Central memory CD4-positive, alpha-beta T cell (primary cell): ENCODE results near the gene TBC1D30.
A peak's percentile ranks its signal among the peaks of the same experiment; 100 is the strongest.

ENCODE experiments used
- DNase-seq: peaks from one replicate; pipeline ENCODE4 v3.0.0; 2022

The TBC1D30 gene

GRCh38 chr12:64875186-64875585 is 50.7 kb downstream of the TBC1D30 start:
- DNase-seq = no peak

DNA sequence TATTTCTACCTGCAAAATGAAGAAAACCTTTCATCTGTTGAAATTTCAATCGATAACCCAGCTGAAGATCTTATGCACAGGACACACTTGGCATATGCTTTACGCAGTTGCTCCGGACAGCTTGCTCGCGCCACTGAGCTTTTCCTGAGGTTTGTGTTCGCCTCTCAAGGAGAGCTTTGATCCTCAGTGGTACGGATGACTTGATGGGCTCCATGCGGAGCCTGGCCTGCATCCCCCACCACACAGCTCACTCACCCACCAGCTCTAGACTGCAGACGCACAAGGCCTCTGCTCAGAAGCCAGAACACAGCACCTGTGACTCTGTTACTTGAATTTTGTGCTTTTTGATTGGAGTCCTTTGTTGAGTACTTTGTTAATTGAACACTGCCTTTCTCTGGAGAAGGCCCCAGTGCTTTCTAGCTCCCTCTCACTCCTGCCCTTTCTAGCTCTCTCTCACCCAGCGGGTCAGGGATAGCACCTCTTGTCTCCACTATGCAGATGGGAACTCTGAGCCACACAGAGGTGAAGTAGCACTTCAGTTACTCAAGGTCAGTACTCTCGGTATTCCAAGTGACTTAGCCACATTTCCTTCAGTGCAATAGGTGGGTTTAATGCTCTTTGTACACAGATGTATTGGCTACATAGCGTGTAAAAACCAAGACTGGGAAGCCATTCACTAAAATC is 52.1 kb downstream of the TBC1D30 start:
- DNase-seq = no peak

- no peak for DNase-seq
These were observed 53.0 kb downstream of the TBC1D30 start for GRCh38 chr12:64877363-64878004.

GRCh38 chr12:64882687-64883086 is 58.2 kb downstream of the TBC1D30 start:
- no peak for DNase-seq

DNA sequence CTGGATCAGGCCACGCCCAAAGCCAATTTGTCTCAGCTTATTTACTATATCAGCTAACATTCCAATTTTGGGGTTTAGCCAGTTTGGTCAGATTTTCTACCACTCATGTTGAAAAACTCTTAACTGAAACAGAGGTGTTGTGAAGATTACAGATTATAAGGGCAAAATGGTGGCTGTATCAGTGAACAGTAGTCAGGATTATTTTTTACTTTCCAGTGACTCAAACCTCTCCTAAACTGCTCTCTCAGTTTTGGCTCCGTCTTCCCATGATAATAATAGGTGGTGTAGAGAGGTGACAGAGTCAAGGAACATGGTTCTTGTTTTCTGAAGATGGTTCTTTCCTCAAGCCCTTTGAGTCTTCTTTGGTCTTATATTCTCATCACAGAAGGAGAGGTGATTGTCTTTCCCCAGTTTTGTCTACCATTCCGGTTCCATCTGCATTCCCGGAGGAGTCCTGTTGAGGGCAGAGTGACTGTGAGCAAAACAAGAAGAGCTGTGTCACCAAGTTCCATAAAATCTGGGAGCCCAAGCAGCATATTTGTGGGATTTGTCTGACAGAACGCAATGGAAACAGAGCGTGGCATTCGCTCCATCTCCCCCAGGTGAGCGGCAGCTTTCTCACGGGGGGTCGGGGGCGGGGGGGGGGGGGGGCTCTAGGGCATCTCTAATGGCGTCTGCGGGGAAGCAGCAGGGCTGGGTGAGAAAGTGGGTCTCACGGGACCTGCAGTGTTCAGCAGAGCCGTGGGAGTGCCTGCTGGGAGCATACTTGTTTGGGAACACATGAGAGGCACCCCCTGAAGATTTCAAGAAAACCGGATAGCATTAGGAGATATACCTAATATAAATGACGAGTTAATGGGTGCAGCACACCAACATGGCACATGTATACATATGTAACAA is 59.1 kb downstream of the TBC1D30 start:
- DNase-seq = no peak

GRCh38 chr12:64884164-64884542 is 59.7 kb downstream of the TBC1D30 start:
- no peak for DNase-seq

DNA sequence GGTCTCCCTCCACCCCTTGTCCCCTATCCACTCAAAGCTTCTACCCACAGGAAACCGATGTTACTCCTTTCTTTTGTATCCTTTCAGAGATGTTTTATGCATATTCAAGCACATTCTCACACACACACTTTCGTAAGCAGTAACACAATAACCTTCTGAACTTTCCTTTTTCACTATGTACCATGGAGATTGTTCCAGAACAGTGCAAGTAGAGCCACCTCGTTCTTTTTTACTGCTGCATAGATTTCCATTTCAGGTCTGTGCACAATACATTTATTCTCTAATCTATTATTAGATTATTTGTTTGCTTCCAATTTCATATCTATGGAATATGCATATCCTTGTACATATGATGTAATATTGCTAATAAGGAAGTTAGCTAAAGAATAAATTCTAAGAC is 60.3 kb downstream of the TBC1D30 start:
- DNase-seq = no peak

DNA sequence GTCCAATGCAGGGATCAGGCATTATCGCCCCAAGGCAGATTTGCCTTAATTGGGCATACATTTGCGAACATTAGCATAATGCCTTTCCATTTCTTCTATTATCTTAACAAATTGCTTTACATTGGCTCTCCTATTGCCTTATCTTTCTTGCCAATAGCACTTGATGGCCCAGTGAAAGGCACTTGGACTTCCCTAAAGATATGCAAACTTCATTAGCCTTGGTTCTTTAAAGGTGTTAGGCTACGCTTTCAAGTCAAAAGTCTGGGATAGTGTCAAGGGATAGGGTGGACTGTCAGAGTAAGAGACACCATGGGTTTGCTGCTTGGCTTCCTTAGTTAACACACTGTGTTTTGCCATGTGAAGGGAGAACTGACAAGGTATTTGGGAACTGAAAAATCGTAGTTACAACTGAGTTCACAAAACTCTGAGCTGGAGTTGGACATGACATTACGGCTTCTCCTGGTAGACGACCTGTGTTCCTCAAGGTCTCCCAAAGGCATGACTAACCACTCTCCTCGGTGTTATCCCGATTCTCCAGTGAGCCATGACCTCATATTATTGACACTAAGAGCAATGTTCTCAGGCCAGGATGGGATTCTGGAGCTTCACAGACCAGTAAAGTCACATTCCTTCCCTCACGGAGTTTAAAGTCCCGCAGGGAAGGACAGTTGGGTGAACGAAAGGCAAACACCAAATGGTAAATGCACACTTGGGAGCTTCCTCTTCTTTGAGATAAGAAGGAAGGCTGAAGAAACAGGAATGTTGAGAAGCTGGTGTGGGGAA is 65.2 kb downstream of the TBC1D30 start:
- DNase-seq = no peak

DNA sequence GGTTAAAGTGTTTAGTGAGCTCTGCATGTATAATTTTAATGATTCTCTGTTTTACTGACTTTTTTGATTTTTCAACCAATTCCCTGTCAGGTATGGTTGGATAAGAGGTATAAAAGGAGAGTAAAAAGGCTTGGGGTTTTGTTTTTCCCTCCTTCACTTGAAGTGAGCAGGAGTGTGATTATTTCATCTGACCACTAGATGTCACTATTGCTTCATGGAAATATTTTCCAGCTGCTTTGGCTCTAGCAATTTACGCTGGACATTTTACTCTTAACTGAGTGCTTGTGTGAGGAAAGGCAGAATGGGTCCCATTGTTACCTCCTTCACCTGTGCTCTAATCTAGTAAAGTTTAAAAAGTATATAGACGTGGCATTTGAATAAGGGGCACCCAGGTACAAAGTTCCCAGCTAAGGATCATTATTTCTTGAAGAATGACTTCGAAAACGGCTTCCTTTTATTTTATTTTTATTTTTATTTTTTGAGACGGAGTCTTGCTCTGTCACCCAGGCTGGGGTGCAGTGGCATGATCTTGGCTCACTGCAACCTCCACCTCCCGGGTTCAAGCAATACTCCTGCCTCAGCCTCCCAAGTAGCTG is 66.5 kb downstream of the TBC1D30 start:
- peak; percentile 38 for DNase-seq

DNA sequence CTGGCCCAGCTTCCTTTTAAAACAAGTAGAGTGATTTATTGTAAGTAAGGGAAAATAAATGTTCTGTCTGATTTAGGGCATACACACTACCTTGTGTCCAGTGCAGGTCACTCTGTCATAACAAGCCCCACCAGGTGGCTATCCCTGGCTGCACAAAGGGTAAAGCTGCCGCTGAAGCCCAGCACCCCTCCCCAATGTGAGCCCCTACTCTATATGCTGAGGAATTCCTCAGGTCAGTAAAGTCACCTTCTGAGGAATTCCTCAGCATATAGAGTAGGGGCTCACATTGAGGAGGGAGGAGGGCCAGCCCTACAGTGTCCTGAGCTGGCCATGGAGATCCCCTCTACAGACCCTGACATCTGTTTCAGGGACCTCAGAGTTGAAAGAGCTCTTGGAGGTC is 67.2 kb downstream of the TBC1D30 start:
- no peak for DNase-seq

GRCh38 chr12:64892561-64892960 is 68.1 kb downstream of the TBC1D30 start:
- DNase-seq = no peak

- no peak for DNase-seq
These were observed 69.5 kb downstream of the TBC1D30 start for GRCh38 chr12:64893961-64894360.

- DNase-seq = no peak
These were observed 70.5 kb downstream of the TBC1D30 start for GRCh38 chr12:64894827-64895475.

GRCh38 chr12:64895526-64895925 is 71.1 kb downstream of the TBC1D30 start:
- no peak for DNase-seq

GRCh38 chr12:64900540-64900939 is 76.1 kb downstream of the TBC1D30 start:
- DNase-seq = no peak

GRCh38 chr12:64903479-64904152 is 79.2 kb downstream of the TBC1D30 start:
- DNase-seq = no peak

GRCh38 chr12:64907097-64907496 is 82.7 kb downstream of the TBC1D30 start:
- DNase-seq = no peak

DNA sequence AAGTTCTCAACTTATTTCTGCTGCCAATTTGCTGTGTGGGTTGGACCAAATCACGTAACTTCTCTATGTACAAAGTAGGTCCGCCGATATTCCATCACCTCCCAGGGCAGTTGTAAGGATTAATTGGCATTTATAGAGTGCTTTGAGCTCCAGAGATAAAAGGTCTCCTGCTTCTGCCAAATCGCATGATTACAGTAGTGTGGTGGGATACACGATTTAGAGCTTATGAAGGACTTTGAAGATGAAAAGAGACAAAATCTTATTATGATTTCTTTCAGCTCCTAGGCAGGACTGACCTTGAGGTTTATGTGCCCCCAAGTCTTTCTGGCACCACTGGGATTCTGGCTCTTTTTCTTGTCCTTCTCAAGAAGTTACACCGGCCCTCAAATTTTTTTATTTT is 84.7 kb downstream of the TBC1D30 start:
- no peak for DNase-seq

DNA sequence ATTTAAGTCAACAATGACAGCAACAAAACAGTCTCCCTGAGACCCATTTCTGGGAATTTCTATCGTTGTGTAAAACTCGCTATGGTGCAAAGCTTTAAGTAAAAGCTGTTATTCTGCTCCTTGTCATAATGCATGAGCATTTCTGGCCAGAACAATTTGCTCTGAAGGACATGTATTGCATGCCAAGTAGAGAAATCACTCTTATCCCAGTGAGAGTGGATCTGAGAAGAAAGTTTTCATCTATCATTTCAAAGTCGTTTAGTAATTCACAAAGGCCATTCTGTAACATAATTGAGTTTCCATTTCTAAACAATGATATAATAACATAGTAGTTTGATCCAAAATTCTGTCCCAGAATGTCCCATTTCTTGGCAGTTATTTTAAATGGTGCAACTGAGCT is 86.6 kb downstream of the TBC1D30 start:
- DNase-seq = no peak

- no peak for DNase-seq
These were observed 87.5 kb downstream of the TBC1D30 start for GRCh38 chr12:64911912-64912311.

- DNase-seq = no peak
These were observed 88.2 kb downstream of the TBC1D30 start for GRCh38 chr12:64912516-64913255.
